GM19397 (cell line): ENCODE results near the gene NR6A1.
A peak's percentile ranks its signal among the peaks of the same experiment; 100 is the strongest.

ENCODE experiments used
- ATAC-seq: cut with Tn5 transposase; IDR thresholded peaks from one replicate; pipeline ENCODE4 v1.9.1; 2021; ENCODE audit warnings: mild to moderate bottlenecking, moderate library complexity; ENCODE audit not compliant: unreplicated experiment

The NR6A1 gene

DNA sequence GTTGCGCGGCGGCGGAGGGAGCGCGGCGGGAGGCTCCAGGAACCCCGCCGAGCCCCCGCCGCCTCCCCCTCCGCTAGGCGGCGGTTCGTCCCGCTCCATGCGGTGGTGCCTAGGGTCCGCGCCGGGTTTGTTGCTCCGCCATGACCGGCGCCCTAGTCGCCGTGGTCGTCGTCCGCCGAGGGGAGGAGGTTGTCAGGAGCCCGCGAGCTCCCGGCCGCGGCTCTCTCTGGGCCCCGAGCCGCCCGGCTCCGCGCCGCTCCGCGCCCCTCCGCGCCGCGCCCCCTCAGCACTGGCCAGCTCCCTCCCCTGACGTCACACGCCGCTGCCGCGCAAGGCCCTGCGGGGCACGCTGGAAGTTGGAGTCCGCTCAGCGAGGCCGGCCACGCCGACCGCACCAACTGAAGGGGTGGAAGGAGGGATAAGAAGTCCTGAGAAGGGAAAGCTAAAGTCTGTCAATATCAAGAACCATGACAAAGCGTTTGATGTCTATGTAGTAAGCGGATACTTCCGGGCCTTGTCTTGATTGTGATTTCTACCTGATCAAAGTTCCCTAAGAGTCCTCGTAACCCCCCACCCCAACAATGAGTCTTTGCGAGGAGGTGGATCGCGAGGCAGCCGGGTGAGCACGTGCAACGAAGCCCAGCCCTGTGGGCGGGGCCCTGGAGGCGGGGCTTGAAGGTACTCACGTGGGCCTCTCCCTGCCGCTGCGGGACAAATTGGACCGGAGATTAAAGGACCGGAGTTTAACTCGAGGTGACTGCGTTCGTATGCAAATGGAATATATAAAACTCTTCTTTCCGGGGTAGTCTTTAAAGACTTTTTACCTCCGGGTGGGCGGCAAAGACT is at the start of gene NR6A1:
TSS of gene NR6A1 (minus strand) at position 291 of the 846 bp plus-strand sequence.
- peak; percentile 84 for ATAC-seq

DNA sequence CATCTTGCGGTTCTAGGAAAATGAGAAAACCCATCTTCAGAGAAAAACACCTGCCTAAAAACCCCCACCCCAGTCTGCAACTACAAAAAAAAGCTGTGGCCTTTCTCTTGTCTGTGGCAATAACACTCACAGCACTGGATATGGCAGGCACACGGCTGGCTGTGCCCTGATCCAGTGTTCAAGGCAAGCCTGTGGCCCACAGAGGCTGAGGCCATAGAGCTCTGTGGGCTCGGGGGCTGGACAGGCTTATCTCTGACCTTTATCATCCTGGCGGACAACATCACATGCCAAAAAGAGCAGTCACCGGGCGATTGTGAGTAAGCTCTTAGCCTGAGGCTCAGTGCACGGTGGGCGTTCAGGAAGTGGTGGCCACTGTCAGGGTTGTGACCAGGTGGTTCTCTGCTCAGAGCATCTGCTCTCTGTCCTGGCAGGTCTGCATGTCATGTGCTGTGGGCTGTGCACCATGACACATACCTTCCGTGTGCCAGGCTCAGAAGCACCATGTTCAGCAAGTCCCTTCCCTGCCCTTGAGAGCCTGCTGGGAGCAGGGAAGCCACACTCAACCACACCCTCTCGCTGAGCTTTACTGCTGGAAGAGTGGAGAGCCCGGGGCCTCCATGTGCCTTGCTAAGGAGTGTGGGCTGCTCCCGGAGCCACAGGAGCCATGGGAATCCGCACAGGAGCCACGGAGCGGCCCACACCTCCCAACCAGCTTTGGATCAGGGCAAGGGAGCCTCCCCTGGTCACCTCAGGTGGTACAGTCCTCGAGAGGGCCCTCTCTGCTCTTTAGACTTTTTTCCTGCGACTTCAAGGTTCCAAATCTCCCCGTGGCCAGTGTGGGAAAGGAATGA is 47.5 kb upstream of the NR6A1 start:
- ATAC-seq = no peak

DNA sequence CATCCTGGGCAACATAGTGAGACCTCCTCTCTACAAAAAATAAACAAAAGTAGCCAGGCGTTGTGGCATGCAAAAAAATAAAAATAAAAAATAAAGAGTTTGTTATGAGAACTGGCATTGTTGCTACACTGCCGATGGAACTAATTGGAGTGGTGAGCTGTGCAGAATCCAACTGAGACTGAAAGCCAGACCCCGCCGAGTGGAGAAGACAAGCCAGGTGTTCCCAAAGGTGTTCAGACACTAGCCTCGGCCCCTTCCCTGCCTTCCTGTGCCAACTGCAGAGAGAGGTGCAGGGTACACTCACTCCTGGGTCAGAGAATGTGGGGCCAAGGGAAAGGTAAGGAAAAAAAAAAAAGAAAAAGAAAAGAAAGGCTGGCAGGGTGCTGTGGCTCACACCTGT is 44.5 kb upstream of the NR6A1 start:
- no peak for ATAC-seq

DNA sequence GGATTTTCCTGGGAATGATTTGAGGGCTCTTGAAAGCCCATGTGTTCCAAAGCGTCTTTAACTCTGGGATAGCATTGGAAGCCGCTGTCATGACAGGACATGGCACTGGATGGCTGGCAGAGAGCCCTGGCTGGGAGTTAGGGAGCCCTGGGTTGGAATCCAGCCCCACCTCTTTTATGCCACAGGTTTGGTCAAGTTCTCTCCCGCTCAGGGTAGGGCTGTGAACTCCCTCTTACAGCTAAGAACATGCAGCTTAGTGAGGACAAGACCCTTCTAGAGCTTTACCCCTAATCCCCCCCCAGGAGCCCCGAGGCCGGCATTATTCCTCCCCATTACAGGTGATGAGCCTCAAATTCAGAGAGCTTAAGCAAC is 43.0 kb upstream of the NR6A1 start:
- ATAC-seq = no peak

DNA sequence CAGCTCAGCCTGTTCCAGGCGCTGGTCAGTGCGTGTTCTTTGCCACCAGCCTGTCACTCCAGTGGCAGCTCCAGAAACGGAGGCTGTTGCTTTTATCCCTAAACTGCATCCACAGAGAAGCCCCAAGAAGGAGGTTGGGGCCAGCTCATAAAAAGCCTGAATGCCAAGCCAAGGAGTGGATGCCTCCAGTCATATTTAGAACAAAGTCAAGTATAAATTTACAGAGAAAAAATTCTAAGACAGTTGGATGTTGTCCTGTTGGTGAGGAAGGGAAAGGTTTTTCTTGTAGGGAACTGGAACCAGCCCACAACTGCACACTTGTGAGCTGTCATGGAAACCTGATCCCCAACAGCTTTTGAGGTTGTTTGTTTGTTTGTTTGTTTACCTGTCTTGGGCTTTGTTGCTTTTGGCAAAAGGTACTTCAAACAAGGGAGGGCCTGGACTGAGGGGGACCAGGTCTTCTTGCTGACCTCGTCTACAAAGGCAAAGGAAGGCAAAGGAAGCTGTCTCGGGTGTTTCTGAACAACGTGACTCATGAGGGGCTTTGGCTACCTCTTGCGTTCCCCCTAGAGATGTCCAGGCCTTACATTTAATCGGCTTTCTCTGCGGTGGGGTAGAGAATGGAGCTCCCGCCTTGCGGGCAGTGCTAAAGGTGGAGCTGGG is 42.5 kb upstream of the NR6A1 start:
- no peak for ATAC-seq

DNA sequence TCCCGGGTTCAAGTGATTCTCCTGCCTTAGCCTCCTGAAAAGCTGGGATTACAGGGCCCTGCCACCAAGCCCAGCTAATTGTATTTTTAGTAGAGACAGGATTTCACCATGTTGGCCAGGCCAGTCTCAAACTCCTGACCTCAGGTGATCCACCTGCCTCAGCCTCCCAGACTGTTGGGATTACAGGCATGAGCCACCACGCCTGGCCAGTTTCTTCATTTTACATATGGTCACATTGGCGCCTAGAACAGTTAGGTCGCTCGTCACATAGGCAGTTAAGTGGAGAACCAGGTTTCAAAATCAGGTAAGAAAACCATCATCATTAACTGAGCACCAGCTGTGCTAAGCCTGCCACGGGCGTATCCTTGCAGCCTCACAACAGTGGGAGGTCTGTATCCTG is 41.9 kb upstream of the NR6A1 start:
- ATAC-seq = no peak

DNA sequence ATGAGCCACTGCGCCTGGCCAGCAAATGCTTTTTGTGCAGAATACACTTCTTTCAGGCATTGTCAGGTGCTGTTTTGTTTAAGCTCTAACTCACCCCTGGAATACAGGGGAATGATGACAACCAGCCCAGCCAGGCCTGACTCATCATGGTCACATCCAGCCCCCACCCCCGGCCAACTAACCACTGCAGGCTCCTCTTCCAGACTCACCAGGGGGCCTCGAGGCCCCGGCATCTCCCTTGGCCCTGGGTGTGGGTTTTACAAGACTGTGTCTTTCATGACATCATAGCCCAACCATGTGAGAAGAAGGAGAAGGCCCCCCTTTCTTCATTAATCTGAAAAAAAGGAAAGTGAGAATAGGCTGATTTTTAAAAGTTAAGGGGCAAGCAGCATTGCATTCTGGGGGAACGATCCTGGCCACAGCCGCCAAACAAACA is 41.3 kb upstream of the NR6A1 start:
- no peak for ATAC-seq

DNA sequence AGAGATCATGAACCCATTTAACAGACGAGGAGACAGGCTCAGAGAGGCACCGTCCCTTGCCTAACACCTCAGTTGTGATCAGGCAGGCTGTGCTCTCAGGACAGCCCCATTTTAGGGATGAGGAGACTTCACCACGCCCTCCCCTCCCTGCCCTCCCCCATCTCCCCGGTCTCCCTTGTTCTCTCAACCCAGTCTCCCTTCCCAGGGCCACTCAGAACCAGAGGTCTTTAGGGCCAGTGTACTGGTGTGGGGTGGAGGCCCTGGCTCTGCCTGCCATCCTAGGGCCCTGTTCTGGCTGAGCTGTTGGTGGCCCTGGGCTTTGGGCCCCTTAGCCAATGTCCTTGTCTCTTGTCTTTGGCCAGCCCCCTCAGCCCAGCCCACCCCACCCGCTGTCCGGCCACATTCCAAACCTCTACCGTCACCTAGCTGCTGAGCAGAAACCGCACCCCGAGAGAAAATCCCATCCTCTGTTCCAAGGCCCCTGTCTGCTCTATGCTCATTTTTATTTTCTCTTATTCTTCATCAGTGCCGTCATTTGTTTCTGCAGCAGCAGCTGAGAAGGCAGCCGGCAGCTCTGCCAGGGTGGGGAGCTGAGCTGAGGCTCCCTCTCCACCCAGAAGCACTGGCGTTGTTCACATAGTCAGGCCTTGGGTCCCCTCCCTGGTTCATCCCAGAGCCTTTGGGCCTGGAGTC is 39.7 kb upstream of the NR6A1 start:
- no peak for ATAC-seq

DNA sequence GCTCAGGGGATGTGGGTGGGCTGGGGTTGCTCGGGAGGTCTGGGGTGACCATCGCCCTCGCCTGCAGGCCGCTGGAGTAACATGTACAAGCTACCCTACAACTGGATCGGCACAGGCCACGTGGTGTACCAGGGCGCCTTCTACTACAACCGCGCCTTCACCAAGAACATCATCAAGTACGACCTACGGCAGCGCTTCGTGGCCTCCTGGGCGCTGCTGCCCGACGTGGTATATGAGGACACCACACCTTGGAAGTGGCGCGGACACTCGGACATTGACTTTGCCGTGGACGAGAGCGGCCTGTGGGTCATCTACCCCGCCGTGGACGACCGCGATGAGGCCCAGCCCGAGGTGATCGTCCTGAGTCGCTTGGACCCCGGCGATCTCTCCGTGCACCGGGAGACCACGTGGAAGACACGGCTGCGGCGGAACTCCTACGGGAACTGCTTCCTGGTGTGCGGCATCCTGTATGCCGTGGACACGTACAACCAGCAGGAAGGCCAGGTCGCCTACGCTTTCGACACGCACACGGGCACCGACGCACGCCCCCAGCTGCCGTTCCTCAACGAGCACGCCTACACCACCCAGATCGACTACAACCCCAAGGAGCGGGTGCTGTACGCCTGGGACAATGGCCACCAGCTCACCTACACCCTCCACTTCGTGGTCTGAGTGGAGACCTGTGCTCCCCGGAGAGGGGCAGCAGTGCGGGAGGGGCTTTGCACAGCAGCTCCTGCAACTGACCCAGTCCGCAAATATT is 38.8 kb upstream of the NR6A1 start:
- no peak for ATAC-seq

DNA sequence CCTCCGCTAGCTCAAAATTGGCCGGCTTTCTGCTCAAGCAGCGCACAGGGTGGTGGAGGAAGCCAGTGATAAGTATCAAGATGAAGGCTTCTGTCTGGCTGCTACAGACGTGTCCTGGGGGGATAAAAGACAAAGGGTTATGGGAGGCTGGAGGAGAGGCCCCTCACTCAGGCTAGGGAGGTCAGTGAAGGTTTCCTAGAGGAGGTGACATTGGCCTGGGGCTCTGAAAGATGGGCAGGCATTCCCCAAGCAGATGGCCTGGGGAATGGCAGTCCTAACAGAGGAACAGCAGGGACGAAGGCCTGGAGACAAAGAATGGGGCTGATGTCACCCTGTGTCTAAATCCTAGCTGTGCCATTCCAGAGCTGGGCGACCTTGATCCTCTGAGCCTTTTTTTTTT is 38.1 kb upstream of the NR6A1 start:
- no peak for ATAC-seq

DNA sequence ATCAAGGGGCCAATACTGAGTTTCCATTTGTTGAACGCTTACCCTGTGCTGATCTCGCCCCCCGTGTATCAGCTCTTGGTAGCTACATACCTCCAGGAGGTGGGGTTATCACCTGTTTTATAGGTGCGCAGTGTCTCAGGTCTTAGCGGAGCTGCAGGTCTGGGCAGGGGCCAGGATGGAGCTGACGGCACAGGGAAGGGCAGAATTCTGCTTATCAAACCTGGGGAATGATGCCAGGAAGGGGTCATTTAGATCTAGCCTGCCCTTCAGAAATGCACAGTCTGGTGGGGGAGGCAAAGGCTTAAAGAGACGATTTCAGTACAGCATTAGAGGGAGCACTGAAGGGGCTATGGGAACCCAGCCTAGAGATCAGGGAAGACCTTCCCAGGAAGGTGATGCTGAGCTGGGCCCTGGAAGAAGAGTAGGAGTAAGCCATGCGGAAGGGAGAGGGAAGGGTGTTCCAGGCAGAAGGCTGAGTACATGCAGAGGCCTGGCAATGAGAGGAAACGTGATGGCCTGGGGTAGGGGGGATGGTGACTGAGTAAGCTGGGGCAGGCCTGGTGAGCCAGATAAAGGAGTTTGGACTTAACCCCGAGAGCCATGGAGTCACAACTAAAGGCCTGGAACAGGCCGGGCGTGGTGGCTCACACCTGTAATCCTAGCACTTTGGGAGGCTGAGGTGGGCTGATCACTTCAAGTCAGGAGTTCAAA is 37.3 kb upstream of the NR6A1 start:
- ATAC-seq = no peak

DNA sequence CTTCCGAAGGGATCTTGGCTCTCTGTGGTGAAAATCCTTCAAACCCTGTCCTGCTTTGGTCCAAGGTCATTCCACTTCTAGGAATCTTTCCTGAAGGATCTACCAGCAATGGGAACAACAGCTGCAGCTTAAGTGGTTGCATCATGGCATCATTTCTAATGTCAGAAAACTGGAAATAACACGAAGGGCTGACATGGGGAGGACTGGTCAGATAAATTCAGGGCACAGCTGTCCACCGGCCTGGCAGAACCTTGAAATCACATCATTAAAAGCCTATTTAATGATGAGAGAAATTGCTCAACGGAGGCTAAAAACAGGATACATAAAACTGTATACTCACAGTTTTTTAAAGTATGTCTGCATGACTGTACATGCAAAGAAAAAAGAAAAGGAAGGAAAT is 34.1 kb upstream of the NR6A1 start:
- no peak for ATAC-seq

DNA sequence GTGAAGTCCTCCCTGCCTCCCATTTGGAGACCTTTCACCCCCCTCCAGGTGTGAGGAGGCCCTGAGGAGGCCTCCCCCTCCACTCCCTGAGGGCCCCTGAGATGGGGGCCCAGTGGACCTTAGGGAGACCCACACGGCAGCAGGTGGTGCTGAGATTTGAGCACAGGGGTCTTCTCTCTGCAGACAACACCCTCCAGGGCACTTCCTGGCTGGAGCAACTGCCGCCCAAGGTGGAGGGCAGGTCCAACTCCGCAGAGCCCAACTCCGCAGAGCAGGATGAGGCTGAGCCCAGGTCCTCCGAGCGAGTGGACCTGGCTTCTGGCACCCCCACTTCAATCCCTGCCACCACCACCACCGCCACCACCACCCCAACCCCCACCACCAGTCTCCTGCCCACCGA is 32.8 kb upstream of the NR6A1 start:
- no peak for ATAC-seq

DNA sequence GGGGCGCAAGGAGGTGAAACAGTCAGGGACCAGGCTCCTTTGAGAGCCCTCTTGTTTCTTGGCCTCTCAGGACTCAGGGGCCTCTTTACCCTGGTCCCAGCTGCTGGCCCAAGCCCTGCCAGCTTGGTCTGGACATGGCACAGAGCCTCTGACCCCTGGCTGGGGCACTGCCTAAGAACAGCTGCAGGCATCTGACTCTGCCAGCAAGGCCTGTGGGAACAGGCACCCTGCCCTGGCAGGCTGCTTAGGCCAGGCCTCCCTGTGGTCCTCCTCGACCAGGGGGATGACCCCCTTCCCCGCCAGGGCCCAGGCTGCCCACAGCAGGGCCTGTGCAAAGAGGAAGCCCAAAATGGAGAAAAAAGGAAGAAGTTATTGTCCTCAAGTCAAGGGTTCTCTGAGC is 31.3 kb upstream of the NR6A1 start:
- ATAC-seq = no peak

DNA sequence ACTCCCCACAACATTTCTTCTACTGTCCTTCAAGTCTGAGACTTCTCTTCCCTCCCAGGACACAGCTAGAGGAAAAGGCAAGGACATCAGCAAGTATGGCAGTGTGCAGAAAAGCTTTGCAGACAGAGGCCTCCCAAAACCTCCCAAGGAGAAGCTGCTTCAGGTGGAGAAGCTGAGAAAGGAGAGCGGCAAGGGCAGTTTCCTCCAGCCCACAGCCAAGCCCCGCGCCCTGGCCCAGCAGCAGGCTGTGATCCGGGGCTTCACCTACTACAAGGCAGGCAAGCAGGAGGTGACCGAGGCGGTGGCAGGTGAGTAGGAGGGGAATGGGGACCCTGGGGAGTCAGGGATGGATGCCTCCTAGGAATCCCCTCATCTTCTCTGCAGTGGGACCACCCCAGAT is 30.2 kb upstream of the NR6A1 start:
- no peak for ATAC-seq

DNA sequence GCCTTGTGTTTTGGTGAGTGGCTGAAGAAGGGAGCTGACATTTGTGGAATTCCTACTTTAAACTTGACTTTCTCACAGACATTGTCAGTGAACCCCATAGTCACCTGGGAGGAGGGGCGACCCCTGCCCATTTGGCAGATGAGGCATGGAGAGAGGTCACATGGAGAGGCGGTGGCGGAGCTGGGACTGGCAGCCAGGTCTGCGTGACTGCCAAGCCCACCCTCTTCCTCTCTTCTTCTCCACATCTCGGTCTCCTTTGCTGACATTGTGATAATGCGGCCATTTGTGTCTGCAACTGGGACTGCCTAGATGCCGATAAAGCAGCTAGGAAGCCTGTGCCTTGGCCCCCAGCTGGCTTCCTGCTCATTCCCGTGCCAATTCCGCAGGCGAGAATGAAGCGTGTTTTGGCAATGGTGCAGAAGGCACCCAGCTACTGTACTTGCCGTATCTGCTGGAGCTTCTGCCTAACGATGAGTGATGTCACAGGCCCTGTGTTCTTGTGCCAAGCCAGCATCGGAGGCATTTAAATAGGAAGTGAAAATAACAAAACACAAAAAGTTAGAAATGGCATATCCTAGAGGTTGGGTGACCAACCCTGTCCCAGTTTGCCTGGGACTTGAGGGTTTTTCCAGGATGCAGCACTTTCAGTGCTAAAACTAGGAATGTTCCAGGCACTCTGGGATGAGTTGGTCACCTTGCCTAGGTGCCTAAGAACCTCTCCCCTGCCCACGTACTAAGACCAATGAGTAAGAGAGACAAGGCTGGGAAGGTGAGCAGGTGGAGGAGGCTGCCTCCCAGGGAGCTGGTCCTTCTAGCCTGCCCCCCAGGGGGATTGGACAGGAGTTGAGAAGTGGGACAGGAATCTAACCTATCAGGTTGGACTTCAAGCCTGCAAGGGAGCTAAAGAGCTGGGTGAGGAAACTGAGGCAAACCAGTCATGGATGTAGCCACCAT is 29.5 kb upstream of the NR6A1 start:
- ATAC-seq = no peak

DNA sequence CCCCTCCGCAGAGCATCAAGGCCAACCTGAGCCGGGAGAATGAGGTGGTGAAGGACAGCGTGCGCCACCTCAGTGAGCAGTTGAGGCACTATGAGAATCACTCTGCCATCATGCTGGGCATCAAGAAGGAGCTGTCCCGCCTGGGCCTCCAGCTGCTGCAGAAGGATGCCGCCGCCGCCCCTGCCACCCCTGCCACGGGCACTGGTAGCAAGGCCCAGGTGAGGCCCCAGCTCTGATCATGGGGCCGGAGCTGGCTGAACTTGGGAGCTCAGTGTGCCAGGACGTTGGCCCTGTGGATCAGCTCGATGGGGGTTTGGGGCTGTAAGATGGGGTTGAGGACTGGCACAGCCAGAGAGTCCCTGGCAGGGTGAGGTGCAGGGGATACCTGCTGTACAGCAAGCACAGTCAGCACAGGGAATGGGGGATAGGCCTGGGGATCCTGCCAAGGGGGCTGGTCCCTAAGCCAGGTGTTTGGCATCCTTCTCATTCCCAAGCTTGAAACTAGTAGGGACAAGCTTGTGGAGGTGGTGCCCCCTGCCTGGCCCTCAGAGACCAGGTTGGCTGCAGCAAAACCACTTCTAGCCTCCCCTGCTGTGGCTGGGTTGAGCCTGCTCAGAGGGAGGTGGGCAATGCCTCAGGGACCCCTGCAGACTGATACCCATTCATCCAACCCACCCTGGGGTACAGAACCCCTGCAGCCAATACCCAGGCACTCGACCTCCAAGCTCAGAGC is 28.3 kb upstream of the NR6A1 start:
- ATAC-seq = no peak
